ENCODE data around the gene KYAT1. TPM values are rescaled to one million over a fixed set of nuclear protein-coding genes. Genes with fewer than 3 reads are reported as not detected.
"Not testable (repeated sequence)": the region's sequence is repeated elsewhere in the genome, so short reads cannot be mapped to it uniquely, and the experiment has no call there.

Gene KYAT1
- total RNA-seq, 1 experiment from 2014 or later, result 34.1 TPM

- peaks cover 33% of the 10 kb centered on the region for H3K36me3 Mint-ChIP-seq
- peak; percentile 29; the same call in 1 of the 2 replicates for TF ChIP-seq CTCF (IDR thresholded peaks at IDR 0.05)
- H3K27me3 Mint-ChIP-seq (ENCODE audit: low read depth); DNase-seq (ENCODE audit: low spot score); H3K4me1 Mint-ChIP-seq; POLR2A ChIA-PET; H3K4me3 Mint-ChIP-seq; H3K27ac Mint-ChIP-seq: not testable (repeated sequence)
- CTCF ChIA-PET, result interaction anchor here (0.6 to 1.2 kb wide), 16 partner anchors 9 to 329 kb away, joined by 3 to 13 read pairs (median 3); partner anchors contain the start of genes SPOUT1 and ZDHHC12
- peaks cover 29% of the 10 kb centered on the region for H3K9me3 Mint-ChIP-seq
- peak; percentile 39; the same call in 1 of the 2 replicates for ATAC-seq
These were observed 29.8 kb downstream of the KYAT1 start for GRCh38 chr9:128851779-128852600.

- CTCF ChIA-PET; H3K4me1 Mint-ChIP-seq; DNase-seq (ENCODE audit: low spot score); H3K4me3 Mint-ChIP-seq; H3K27ac Mint-ChIP-seq; H3K27me3 Mint-ChIP-seq (ENCODE audit: low read depth); ATAC-seq; POLR2A ChIA-PET: not testable (repeated sequence)
- Mint-ChIP-seq H3K36me3 (peaks cover 33% of the 10 kb centered on the region), H3K9me3 (peaks cover 29% of the 10 kb centered on the region)
These were observed 30.7 kb downstream of the KYAT1 start for GRCh38 chr9:128851024-128851423.

- no peaks in the 10 kb centered on the region for H3K27me3 Mint-ChIP-seq (ENCODE audit: low read depth)
- peaks cover 36% of the 10 kb centered on the region for H3K36me3 Mint-ChIP-seq
- H3K4me1 Mint-ChIP-seq, result no peaks in the 10 kb centered on the region
- peaks cover 29% of the 10 kb centered on the region for H3K9me3 Mint-ChIP-seq
- ATAC-seq (no peak), DNase-seq (ENCODE audit: low spot score) (no peak)
- ChIA-PET POLR2A (no interaction called here), CTCF (interaction anchor here (1.4 kb wide), 1 partner anchor 81 kb away, joined by 5 read pairs; no protein-coding TSS in a partner anchor)
- H3K4me3 Mint-ChIP-seq, result no peak overlapping the region
- H3K27ac Mint-ChIP-seq, result no peak overlapping the region
- TF ChIP-seq ZNF138 (CRISPR knock-in tag; conservative IDR thresholded peaks at IDR 0.05), result no peak
- no peak for TF ChIP-seq ZNF425 (CRISPR knock-in tag; conservative IDR thresholded peaks at IDR 0.05)
- TF ChIP-seq ZNF219 (CRISPR knock-in tag; IDR thresholded peaks at IDR 0.05; ENCODE audit: borderline replicate concordance), result no peak
- TF ChIP-seq SP1 (CRISPR knock-in tag; conservative IDR thresholded peaks at IDR 0.05), result no peak
- no peak for TF ChIP-seq MLX (CRISPR knock-in tag; IDR thresholded peaks at IDR 0.05)
- TF ChIP-seq JAZF1 (CRISPR knock-in tag; IDR thresholded peaks at IDR 0.05), result no peak
- TF ChIP-seq CREM (CRISPR knock-in tag; IDR thresholded peaks at IDR 0.05), result no peak
- no peak for TF ChIP-seq HMGXB4 (CRISPR knock-in tag; IDR thresholded peaks at IDR 0.05)
- TF ChIP-seq MXD4 (CRISPR knock-in tag; IDR thresholded peaks at IDR 0.05; ENCODE audit: borderline replicate concordance), result no peak
- TF ChIP-seq AR (CRISPR knock-in tag; IDR thresholded peaks at IDR 0.05), result no peak
- TF ChIP-seq ZBTB43 (CRISPR knock-in tag; IDR thresholded peaks at IDR 0.05), result no peak
- no peak for TF ChIP-seq SOX15 (CRISPR knock-in tag; IDR thresholded peaks at IDR 0.05)
- no peak for TF ChIP-seq NFE2L1 (CRISPR knock-in tag; IDR thresholded peaks at IDR 0.05)
- TF ChIP-seq CDX4 (CRISPR knock-in tag; IDR thresholded peaks at IDR 0.05; ENCODE audit: borderline replicate concordance), result no peak
- no peak for TF ChIP-seq GABPB1 (CRISPR knock-in tag; IDR thresholded peaks at IDR 0.05)
- TF ChIP-seq FOXJ3 (CRISPR knock-in tag; IDR thresholded peaks at IDR 0.05; ENCODE audit: borderline replicate concordance), result no peak
- no peak for TF ChIP-seq IRF1 (CRISPR knock-in tag; IDR thresholded peaks at IDR 0.05)
These were observed 33.9 kb downstream of the KYAT1 start for GRCh38 chr9:128847803-128848202.
